ENCODE results near the gene KCNIP1. TPM values are rescaled to one million over a fixed set of nuclear protein-coding genes. Genes with fewer than 3 reads are reported as not detected.

The KCNIP1 gene
- polyA plus RNA-seq, 1 of the 3 experiments (the other 2 are of a cell fraction): 1.3 TPM

DNA sequence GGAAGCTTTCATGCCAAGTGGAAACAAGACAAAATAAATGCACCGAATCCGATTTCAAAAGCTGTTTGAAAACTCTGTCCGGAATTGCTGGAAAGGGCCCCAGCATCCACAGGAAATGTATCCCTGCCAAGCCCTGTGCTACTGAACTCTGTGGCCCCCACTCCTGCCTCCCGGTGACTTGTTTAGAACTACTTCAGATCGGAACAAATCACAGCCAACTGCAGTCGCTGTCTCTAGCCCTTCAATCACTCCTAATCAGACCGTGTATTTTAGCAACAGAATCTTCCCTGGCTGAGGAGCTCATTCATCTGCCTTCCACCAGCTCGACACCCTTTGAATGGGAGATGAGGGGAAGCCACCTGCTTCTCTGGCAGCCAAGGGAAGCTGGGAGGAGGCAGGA lies 94.1 kb downstream of the KCNIP1 start (continued):
- TF ChIP-seq, protein P1, sequence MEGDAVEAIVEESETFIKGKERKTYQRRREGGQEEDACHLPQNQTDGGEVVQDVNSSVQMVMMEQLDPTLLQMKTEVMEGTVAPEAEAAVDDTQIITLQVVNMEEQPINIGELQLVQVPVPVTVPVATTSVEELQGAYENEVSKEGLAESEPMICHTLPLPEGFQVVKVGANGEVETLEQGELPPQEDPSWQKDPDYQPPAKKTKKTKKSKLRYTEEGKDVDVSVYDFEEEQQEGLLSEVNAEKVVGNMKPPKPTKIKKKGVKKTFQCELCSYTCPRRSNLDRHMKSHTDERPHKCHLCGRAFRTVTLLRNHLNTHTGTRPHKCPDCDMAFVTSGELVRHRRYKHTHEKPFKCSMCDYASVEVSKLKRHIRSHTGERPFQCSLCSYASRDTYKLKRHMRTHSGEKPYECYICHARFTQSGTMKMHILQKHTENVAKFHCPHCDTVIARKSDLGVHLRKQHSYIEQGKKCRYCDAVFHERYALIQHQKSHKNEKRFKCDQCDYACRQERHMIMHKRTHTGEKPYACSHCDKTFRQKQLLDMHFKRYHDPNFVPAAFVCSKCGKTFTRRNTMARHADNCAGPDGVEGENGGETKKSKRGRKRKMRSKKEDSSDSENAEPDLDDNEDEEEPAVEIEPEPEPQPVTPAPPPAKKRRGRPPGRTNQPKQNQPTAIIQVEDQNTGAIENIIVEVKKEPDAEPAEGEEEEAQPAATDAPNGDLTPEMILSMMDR (IDR thresholded peaks at IDR 0.05): no peak
- TF ChIP-seq EP300 (IDR thresholded peaks at IDR 0.05; ENCODE audit: borderline replicate concordance in 1 of 2, low read depth in 1 of 2, low read length in 1 of 2) (no peak), POLR2AphosphoS5 (IDR thresholded peaks at IDR 0.05; ENCODE audit: low read depth, low read length) (no peak)

DNA sequence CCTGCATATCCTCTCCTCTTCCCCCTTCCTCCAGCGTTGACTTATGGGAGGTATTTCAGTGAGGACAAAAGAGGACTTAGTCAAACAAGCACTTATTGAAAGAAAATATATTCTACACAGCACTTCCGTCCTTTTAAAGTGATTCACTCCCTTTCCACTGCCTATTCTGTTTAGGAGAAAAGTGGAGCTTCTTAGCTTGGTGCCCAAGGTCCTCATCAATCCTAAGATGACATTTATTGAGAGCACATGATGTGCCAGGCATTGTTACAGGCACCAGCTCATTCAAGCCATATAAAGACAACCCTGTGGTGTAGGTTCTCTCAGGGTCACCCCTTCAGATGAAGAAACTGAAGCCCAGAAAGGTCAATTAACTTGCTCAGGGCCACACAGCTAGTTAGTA lies 95.9 kb downstream of the KCNIP1 start:
- TF ChIP-seq, protein P2, sequence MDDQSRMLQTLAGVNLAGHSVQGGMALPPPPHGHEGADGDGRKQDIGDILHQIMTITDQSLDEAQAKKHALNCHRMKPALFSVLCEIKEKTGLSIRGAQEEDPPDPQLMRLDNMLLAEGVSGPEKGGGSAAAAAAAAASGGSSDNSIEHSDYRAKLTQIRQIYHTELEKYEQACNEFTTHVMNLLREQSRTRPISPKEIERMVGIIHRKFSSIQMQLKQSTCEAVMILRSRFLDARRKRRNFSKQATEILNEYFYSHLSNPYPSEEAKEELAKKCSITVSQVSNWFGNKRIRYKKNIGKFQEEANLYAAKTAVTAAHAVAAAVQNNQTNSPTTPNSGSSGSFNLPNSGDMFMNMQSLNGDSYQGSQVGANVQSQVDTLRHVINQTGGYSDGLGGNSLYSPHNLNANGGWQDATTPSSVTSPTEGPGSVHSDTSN (IDR thresholded peaks at IDR 0.05): no peak
- TF ChIP-seq RXRA (IDR thresholded peaks at IDR 0.05; ENCODE audit: borderline replicate concordance, low read depth) (no peak), RCOR1 (IDR thresholded peaks at IDR 0.05; ENCODE audit: low read length) (no peak), FOSL2 (IDR thresholded peaks at IDR 0.05; ENCODE audit: borderline replicate concordance, low read depth) (no peak), FOXJ3 (CRISPR knock-in tag; IDR thresholded peaks at IDR 0.05) (no peak), SIN3A (IDR thresholded peaks at IDR 0.05; ENCODE audit: borderline replicate concordance, low read depth, low read length) (no peak), SMC3 (IDR thresholded peaks at IDR 0.05; ENCODE audit: low read depth, low read length) (no peak), FOXM1 (IDR thresholded peaks at IDR 0.05; ENCODE audit: low read depth) (no peak), MXI1 (IDR thresholded peaks at IDR 0.05; ENCODE audit: low read depth, low read length) (no peak), RFX5 (IDR thresholded peaks at IDR 0.05; ENCODE audit: low read length) (no peak), CHD2 (IDR thresholded peaks at IDR 0.05; ENCODE audit: low read length, partially characterized antibody) (no peak), EP300 (IDR thresholded peaks at IDR 0.05; ENCODE audit: borderline replicate concordance in 1 of 2, low read depth in 1 of 2, low read length in 1 of 2) (no peak)
- TF ChIP-seq, protein P3, sequence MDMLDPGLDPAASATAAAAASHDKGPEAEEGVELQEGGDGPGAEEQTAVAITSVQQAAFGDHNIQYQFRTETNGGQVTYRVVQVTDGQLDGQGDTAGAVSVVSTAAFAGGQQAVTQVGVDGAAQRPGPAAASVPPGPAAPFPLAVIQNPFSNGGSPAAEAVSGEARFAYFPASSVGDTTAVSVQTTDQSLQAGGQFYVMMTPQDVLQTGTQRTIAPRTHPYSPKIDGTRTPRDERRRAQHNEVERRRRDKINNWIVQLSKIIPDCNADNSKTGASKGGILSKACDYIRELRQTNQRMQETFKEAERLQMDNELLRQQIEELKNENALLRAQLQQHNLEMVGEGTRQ (IDR thresholded peaks at IDR 0.05; ENCODE audit: borderline replicate concordance, low read depth, low read length): no peak
- TF ChIP-seq, protein P4, sequence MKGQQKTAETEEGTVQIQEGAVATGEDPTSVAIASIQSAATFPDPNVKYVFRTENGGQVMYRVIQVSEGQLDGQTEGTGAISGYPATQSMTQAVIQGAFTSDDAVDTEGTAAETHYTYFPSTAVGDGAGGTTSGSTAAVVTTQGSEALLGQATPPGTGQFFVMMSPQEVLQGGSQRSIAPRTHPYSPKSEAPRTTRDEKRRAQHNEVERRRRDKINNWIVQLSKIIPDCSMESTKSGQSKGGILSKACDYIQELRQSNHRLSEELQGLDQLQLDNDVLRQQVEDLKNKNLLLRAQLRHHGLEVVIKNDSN (IDR thresholded peaks at IDR 0.05; ENCODE audit: borderline replicate concordance, low read depth): no peak
- no peak for DNase-seq
- H3K9ac ChIP-seq: no peak overlapping the region
- 90% methylated on average over 2 of the region's 2 CpGs for WGBS (ENCODE audit: low lambda C conversion rate)
- no peak overlapping the region for H2AFZ ChIP-seq (ENCODE audit: low read depth)
- ChIA-PET POLR2A (no interaction called here), CTCF (interaction anchor here (1.0 to 27.0 kb wide), 5 partner anchors 15 to 374 kb away, joined by 3 to 614 read pairs (median 4); no protein-coding TSS in a partner anchor)
- no peaks in the 10 kb centered on the region for H4K20me1 ChIP-seq (ENCODE audit: insufficient read depth)
- H3K4me3 ChIP-seq (ENCODE audit: low read depth in 2 of 2, low read length in 1 of 2): no peak overlapping the region
- H3K36me3 ChIP-seq (replicated peaks in 1 of 2; ENCODE audit: control insufficient read depth in 1 of 2, insufficient read depth in 2 of 2, low read length in 1 of 2): no peaks in the 10 kb centered on the region
- H3K27me3 ChIP-seq (ENCODE audit: insufficient read depth): no peaks in the 10 kb centered on the region
- peaks cover 6% of the 10 kb centered on the region for H3F3A ChIP-seq (replicated peaks; ENCODE audit: insufficient read depth)
- no peaks in the 10 kb centered on the region for H3K9me3 ChIP-seq
- no peak overlapping the region for H3K27ac ChIP-seq (ENCODE audit: low read depth in 2 of 2, low read length in 1 of 2)
- H3K4me2 ChIP-seq: no peak overlapping the region
- H3K79me2 ChIP-seq (ENCODE audit: insufficient read depth): no peaks in the 10 kb centered on the region
- H3K4me1 ChIP-seq (ENCODE audit: control insufficient read depth in 1 of 2, insufficient read depth in 2 of 2, low read depth in 1 of 2, low read length in 1 of 2): peaks cover 14 to 38% of the 10 kb centered on the region in 2 experiments; a peak in 3 of 4 replicates
- no peaks in the 10 kb centered on the region for H3K9me2 ChIP-seq

Data from SK-N-SH (cell line).